Astrocyte of the cerebellum (primary cell): ENCODE results near the gene S100A14.
"Not testable (repeated sequence)": the region's sequence is repeated elsewhere in the genome, so short reads cannot be mapped to it uniquely, and the experiment has no call there.

Experiments
- DNase-seq: peaks from one replicate; pipeline ENCODE4 v3.0.0-alpha.2; 2011; ENCODE audit warnings: low read depth
- H3K4me3 ChIP-seq: 2 replicates; pipeline ENCODE4 v1.5.1; 2011; ENCODE audit warnings: mild to moderate bottlenecking, low read depth, low read length, moderate library complexity
- in situ Hi-C: cut with HindIII; loops from 2 replicates; pipeline ENCODE4 v1.10.0; 2017; ENCODE audit warnings: low sequenced_read_pairs
- TF ChIP-seq, protein P1 (sequence below): IDR thresholded peaks from 2 replicates; pipeline ENCODE4 v1.5.1; 2012; ENCODE audit warnings: low read length, low read depth, moderate library complexity, mild to moderate bottlenecking; ENCODE audit errors: missing control alignments

Gene S100A14

DNA sequence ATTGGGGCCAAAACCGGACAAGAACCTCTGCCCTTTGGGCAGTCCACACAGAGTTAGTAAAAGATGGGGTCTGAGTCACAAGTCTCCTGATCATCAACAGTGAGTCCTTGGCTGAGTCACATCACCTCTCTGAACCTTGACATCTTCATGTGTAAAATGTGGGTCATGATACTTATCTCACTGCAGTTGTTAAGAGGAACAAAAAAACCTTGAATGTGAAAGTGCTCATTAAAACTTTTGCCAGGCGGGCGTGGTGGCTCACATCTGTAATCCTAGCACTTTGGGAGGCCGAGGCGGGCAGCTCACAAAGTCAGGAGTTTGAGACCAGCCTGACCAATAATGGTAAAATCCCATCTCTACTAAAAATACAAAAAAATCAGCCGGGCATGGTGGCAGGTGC, 18.9 kb downstream of the S100A14 start:
- in situ Hi-C loops, result no loop called here
- DNase-seq, result no peak
- TF ChIP-seq, protein P1, sequence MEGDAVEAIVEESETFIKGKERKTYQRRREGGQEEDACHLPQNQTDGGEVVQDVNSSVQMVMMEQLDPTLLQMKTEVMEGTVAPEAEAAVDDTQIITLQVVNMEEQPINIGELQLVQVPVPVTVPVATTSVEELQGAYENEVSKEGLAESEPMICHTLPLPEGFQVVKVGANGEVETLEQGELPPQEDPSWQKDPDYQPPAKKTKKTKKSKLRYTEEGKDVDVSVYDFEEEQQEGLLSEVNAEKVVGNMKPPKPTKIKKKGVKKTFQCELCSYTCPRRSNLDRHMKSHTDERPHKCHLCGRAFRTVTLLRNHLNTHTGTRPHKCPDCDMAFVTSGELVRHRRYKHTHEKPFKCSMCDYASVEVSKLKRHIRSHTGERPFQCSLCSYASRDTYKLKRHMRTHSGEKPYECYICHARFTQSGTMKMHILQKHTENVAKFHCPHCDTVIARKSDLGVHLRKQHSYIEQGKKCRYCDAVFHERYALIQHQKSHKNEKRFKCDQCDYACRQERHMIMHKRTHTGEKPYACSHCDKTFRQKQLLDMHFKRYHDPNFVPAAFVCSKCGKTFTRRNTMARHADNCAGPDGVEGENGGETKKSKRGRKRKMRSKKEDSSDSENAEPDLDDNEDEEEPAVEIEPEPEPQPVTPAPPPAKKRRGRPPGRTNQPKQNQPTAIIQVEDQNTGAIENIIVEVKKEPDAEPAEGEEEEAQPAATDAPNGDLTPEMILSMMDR, result no peak
- H3K4me3 ChIP-seq, result no peak overlapping the region

DNA sequence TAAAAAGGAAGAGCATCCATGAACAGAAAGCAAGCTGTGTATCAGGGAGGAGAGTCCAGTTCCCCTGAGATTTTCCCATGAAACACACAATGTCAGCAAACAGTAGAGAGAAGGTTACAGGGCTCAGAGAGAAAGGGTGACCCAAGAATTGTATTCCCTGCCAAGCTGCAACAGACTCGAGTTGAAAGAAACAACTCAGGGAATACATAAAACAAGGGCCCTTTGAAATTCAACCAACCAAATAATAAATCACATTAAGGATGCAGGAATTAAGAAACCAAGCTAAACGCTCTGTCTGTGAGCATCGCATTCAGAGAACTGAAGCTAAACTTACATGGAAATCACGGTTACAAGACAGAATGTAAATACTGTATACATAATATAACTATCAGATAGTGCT, 23.4 kb downstream of the S100A14 start:
- no peak overlapping the region for H3K4me3 ChIP-seq
- TF ChIP-seq, protein P1, result no peak
- DNase-seq, result no peak
- in situ Hi-C loops, result no loop called here

DNA sequence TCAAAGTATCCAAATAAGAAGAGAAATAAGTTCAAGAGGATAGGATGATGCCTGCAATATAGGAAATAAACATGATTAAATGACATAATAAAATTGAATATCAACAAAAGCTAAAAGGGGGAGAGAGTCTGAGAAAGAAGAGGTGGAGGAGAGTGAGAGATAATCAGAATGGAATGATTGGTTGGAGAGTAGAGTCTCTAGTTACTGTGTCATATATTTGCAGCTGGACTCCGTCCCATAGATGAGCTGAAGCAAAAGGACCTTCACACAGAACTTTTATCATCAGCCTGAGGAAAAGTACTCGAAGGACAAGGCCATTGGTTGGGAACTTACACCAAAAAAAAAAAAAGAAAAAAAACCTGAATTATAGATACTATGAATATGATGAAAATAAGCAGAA, 27.6 kb downstream of the S100A14 start:
- H3K4me3 ChIP-seq, result no peak overlapping the region
- no peak for DNase-seq
- in situ Hi-C loops, result no loop called here
- TF ChIP-seq, protein P1, result no peak

DNA sequence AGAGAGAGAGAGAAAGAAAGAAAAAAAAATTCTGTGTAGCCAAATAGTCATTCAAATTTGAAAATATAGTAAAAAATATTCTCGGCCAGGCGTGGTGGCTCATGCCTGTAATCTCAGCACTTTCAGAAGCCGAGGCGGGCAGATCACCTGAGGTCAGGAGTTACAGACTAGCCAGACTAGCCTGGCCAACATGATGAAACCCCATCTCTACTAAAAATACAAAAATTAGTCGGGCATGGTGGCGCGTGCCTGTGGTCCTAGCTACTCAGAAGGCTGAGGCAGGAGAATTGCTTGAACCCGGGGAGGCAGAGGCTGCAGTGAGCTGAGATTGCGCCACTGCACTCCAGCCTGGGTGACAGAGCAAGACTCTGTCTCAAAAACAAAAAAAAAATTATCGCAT, 28.1 kb downstream of the S100A14 start:
- DNase-seq, in situ Hi-C loops, H3K4me3 ChIP-seq: not testable (repeated sequence)

DNA sequence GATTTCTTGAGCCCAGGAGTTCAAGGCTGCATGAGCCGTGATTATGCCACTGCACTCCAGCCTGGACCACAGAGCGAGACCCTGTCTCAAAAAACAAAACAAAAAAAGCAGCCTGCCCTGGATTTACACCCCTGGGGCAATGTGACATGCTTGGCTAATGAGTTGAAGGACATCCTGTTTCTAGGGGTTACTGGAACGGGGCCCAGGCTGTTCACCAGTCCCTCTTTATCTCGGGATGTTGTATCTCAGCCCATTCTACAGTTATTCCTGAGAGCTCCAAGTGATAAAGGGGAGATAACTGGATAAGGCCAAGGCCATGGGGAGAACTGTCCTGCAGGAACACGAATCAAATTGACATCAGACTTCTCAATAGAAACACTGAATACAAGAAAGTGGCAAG, 28.8 kb downstream of the S100A14 start:
- in situ Hi-C loops, result no loop called here
- no peak for DNase-seq
- TF ChIP-seq, protein P1, result no peak
- H3K4me3 ChIP-seq, result no peak overlapping the region

DNA sequence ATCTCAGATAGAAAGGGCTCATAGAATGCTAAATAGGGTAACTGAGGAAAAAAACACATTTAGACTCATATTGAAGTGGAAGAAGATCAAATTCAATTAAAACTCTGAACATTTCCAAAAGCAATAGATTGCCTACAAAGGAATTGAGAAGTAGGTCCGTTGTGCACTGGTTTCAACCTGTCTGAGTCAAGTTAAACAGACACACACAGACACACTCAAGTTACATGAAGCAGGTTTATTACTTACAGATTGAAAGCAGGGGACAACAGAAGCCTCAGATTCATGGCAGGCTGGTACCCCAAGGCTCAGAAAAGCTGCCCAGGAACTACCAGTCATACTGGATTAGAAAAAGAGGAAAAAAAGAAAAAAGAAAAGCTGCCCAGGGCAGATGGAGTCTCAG, 29.8 kb downstream of the S100A14 start:
- in situ Hi-C loops, result no loop called here
- TF ChIP-seq, protein P1, result no peak
- no peak for DNase-seq
- H3K4me3 ChIP-seq, result no peak overlapping the region

DNA sequence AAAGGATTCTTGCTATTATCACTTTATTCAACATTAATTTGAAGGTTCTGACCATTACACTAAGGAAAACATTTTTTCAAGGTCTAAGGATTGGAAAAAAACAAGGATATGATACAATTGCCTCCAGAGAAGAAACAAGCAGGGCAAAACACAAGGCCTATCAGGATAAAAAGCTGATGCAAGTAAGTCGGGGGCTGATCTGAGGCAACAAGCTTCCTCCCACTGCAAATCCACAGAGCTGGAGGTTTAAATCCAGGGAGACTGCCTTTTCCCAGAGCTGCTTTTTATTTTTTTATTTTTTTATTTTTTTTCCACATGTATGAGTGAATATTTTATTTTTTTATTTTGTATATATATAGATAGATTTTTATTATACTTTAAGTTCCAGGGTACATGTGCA, 31.1 kb downstream of the S100A14 start:
- TF ChIP-seq, protein P1, result no peak
- no peak overlapping the region for H3K4me3 ChIP-seq
- in situ Hi-C loops, result no loop called here
- DNase-seq, result no peak
